B cell (primary cell): ENCODE measurements around the gene CENPVL3. TPM values are rescaled to one million over a fixed set of nuclear protein-coding genes. Genes with fewer than 3 reads are reported as not detected.
"Not testable (repeated sequence)": the region's sequence is repeated elsewhere in the genome, so short reads cannot be mapped to it uniquely, and the experiment has no call there.

Source experiments
- ATAC-seq: fragments of 200-7000 bp; cut with Tn5 transposase; one replicate; pipeline ENCODE4 v1.10.0; 2021; ENCODE audit warnings: low read depth, mild to moderate bottlenecking, moderate number of reproducible peaks, moderate library complexity
- CTCF ChIA-PET: fragments of 350-600 bp; sonication (Branson Sonifier 250); formaldehyde crosslinking; loops from one replicate; lab custom pipeline; 2021; ENCODE audit warnings: antibody characterized with exemption, inconsistent platforms; lab: Charles Lee
- POLR2A ChIA-PET: fragments of 350-600 bp; sonication (Branson Sonifier 250); formaldehyde crosslinking; loops from one replicate; lab custom pipeline; 2021; ENCODE audit warnings: antibody characterized with exemption; lab: Charles Lee
- DNase-seq: peaks from one replicate; pipeline ENCODE4 v3.0.0; 2013
- H2AFZ ChIP-seq: 2 replicates; pipeline ENCODE4 v1.6.1; 2012; ENCODE audit warnings: mild to moderate bottlenecking, low read depth, low read length; ENCODE audit not compliant: insufficient read depth, poor library complexity, severe bottlenecking
- H3K27ac ChIP-seq, 2 donors: 1 replicate in 1 of 2; 2 replicates in 1 of 2; pipeline ENCODE4 v1.5.1; 2012 to 2013; ENCODE audit warnings: low read length in 2 of 2, mild to moderate bottlenecking in 2 of 2, moderate library complexity in 1 of 2
- H3K27me3 ChIP-seq, 4 experiments: fragments of 200-600 bp in 1 of 4; sonication (generic) in 1 of 4; replicated peaks in 1 of 4; 1 replicate in 2 of 4; 2 replicates in 2 of 4; pipeline versions ENCODE4 v1.6.1 to v1.7.0; 2013 to 2016; ENCODE audit warnings: low read length in 3 of 4, mild to moderate bottlenecking in 2 of 4, mixed read lengths in 1 of 4, moderate library complexity in 1 of 4; ENCODE audit not compliant: insufficient read depth in 4 of 4, control insufficient read depth in 3 of 4; ENCODE audit errors: control extremely low read depth in 1 of 4
- H3K36me3 ChIP-seq, 2 experiments: replicated peaks in 1 of 2; 1 replicate in 1 of 2; 2 replicates in 1 of 2; pipeline versions ENCODE4 v1.6.1 to v1.7.1; 2013; ENCODE audit warnings: low read length in 1 of 2; ENCODE audit not compliant: insufficient read depth in 2 of 2, control insufficient read depth in 1 of 2; ENCODE audit errors: control extremely low read depth in 1 of 2, extremely low read depth in 1 of 2
- H3K4me1 ChIP-seq, 2 donors: fragments of 200-600 bp in 1 of 2; sonication (generic) in 1 of 2; 1 replicate in 1 of 2; 2 replicates in 1 of 2; pipeline versions ENCODE4 v1.5.1 to v1.6.1; 2013 to 2017; ENCODE audit warnings: low read length in 2 of 2; ENCODE audit not compliant: control insufficient read depth in 2 of 2, insufficient read depth in 2 of 2
- H3K4me2 ChIP-seq: replicated peaks from 2 replicates; pipeline ENCODE3; 2012; ENCODE audit warnings: mild to moderate bottlenecking, low read depth, low read length; ENCODE audit not compliant: poor library complexity, severe bottlenecking
- H3K4me3 ChIP-seq, 5 experiments: fragments of 200-600 bp in 1 of 5; sonication (generic) in 1 of 5; 1 replicate in 3 of 5; 2 replicates in 2 of 5; pipeline versions ENCODE4 v1.5.1 to v1.7.0; 2011 to 2016; ENCODE audit warnings: low read length in 4 of 5, mild to moderate bottlenecking in 4 of 5, low read depth in 2 of 5, control low read depth in 1 of 5, moderate library complexity in 1 of 5; ENCODE audit not compliant: insufficient read depth in 1 of 5; ENCODE audit errors: control extremely low read depth in 1 of 5, extremely low read depth in 1 of 5
- H3K79me2 ChIP-seq: fragments of 200-600 bp; sonication (generic); one replicate; pipeline ENCODE4 v1.6.0; 2016; ENCODE audit warnings: low read length; ENCODE audit not compliant: control insufficient read depth, insufficient read depth
- H3K9ac ChIP-seq: fragments of 200-600 bp; sonication (generic); 2 replicates; pipeline ENCODE4 v1.6.1; 2017; ENCODE audit warnings: mild to moderate bottlenecking, low read length, moderate library complexity
- H3K9me3 ChIP-seq, 3 donors: one replicate each; pipeline versions ENCODE4 v1.6.1 to v1.7.1; 2013; ENCODE audit warnings: low read length in 2 of 3; ENCODE audit not compliant: control insufficient read depth in 2 of 3, insufficient read depth in 1 of 3; ENCODE audit errors: control extremely low read depth in 1 of 3
- H4K20me1 ChIP-seq: 2 replicates; pipeline ENCODE4 v1.6.0; 2012; ENCODE audit warnings: mild to moderate bottlenecking, low read length; ENCODE audit not compliant: insufficient read depth, control insufficient read depth, poor library complexity, severe bottlenecking
- H3K27ac Mint-ChIP-seq: one replicate; pipeline ENCODE4 v1.8.0; 2021; ENCODE audit warnings: mixed read lengths
- H3K27me3 Mint-ChIP-seq: one replicate; pipeline ENCODE4 v1.8.0; 2021; ENCODE audit warnings: mixed read lengths
- H3K4me1 Mint-ChIP-seq: one replicate; pipeline ENCODE4 v1.8.0; 2021; ENCODE audit warnings: mixed read lengths
- H3K4me3 Mint-ChIP-seq: one replicate; pipeline ENCODE4 v1.8.0; 2021; ENCODE audit warnings: mixed read lengths
- H3K9me3 Mint-ChIP-seq: one replicate; pipeline ENCODE4 v1.8.0; 2022; ENCODE audit warnings: mixed read lengths; ENCODE audit not compliant: insufficient read depth
- EZH2 ChIP-seq: IDR thresholded peaks from 2 replicates; pipeline ENCODE4 v1.6.1; 2012; ENCODE audit warnings: borderline replicate concordance, low read depth, mild to moderate bottlenecking, moderate library complexity, low read length; ENCODE audit not compliant: insufficient read depth, poor library complexity, severe bottlenecking
- WGBS: methylation state at CpG from one replicate; pipeline ENCODE4 v1.1.5; 2013; ENCODE audit warnings: missing lambda C conversion rate; ENCODE audit not compliant: insufficient coverage; 5-methylcytosine and 5-hydroxymethylcytosine counted together
- intact Hi-C: fragments of 100-400 bp; cut with micrococcal nuclease; formaldehyde crosslinking; loops from one replicate; pipeline ENCODE4 v1.10.0; 2022
- polyA minus RNA-seq: library from RNA; depleted of rRNA, polyadenylated mRNA; stranded (reverse); fragments of >200 nt; gene quantifications from 2 replicates; pipeline ENCODE4 v1.2.3, GENCODE V29; 2012
- polyA plus RNA-seq: library from polyadenylated mRNA; depleted of rRNA; stranded (reverse); fragments of >200 nt; gene quantifications from 2 replicates; pipeline ENCODE4 v1.2.3, GENCODE V29; 2012
- total RNA-seq, 2 donors: library from RNA; stranded (reverse); fragments of 120-200 nt in 1 of 2; gene quantifications; 1 replicate in 1 of 2; 2 replicates in 1 of 2; pipeline versions ENCODE4 v1.2.3 to v1.2.4, GENCODE V29; 2013 to 2022
- TF ChIP-seq, protein P1 (sequence below): fragments of 200-600 bp; IDR thresholded peaks from one replicate; pipeline ENCODE4 v1.8.0; 2022; ENCODE audit warnings: antibody characterized with exemption, mild to moderate bottlenecking

Gene CENPVL3
- total RNA-seq: not detected in 2 replicates
- total RNA-seq (2013): not detected
- not detected in 2 replicates for polyA plus RNA-seq
- polyA minus RNA-seq: not detected in 2 replicates

- H3K4me1 Mint-ChIP-seq, H2AFZ ChIP-seq, H3K36me3 ChIP-seq, POLR2A ChIA-PET, H3K4me3 ChIP-seq, intact Hi-C loops, H3K4me1 ChIP-seq, H3K9me3 Mint-ChIP-seq, ATAC-seq, H3K9me3 ChIP-seq, DNase-seq, H4K20me1 ChIP-seq, H3K79me2 ChIP-seq, H3K9ac ChIP-seq, H3K27ac Mint-ChIP-seq, CTCF ChIA-PET, H3K27ac ChIP-seq: not testable (repeated sequence)
- Mint-ChIP-seq H3K27me3 (peaks cover 40% of the 10 kb centered on the region), H3K4me3 (peak within 1 kb of the TSS; percentile 59)
- H3K4me2 ChIP-seq: peak within 1 kb of the TSS; percentile 8
- WGBS: 2% methylated on average over 20 of the region's 81 CpGs
- peaks cover 0 to 21% (median 0%) of the 10 kb centered on the region in 4 experiments for H3K27me3 ChIP-seq
Observed at GRCh38 chrX:51618241-51619155, at the start of gene CENPVL3. Gene CENPVL3, minus strand, starts transcription at chrX:51618912. Its CDS starts 39 bp downstream, at chrX:51618873.

DNA sequence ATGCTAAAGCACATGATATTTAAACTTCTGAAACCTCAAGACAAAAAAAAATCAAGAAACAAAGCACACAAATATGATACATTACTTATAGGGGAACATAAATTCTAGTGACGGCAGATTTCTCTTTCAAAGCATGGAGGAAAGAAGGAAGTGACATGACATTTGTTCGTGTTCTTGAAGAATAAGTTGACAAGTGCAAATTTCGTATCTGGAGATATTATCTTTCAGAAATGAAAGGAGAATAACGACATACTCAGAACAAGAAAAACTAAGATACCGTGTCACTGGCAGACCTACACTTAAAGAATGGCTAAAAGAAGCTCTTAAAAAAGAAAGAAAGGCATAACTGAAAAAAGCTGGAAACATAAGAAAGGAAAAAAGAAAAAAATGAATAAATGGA lies 47.3 kb upstream of the CENPVL3 start:
- Mint-ChIP-seq H3K4me1 (no peaks in the 10 kb centered on the region), H3K27ac (no peak overlapping the region), H3K27me3 (peaks cover 5% of the 10 kb centered on the region), H3K9me3 (no peaks in the 10 kb centered on the region), H3K4me3 (no peak overlapping the region)
- Histone ChIP-seq H3K9me3 (no peaks in the 10 kb centered on the region), H3K4me3 (no peak overlapping the region), H4K20me1 (no peaks in the 10 kb centered on the region), H3K4me2 (no peak overlapping the region), H3K9ac (no peak overlapping the region), H3K27me3 (peaks cover 0 to 3% (median 0%) of the 10 kb centered on the region in 4 experiments), H3K36me3 (no peaks in the 10 kb centered on the region), H3K4me1 (no peaks in the 10 kb centered on the region), H3K79me2 (no peaks in the 10 kb centered on the region), H3K27ac (no peak overlapping the region), H2AFZ (no peak overlapping the region)
- intact Hi-C loops: no loop called here
- POLR2A ChIA-PET: no interaction called here
- DNase-seq (no peak), ATAC-seq (no peak)
- CTCF ChIA-PET: interaction anchor here (0.7 kb wide), 1 partner anchor 129 kb away, joined by 3 read pairs; no protein-coding TSS in a partner anchor
- WGBS: no CpG with 5 or more reads among the region's 5 CpGs
- no peak for TF ChIP-seq EZH2
- TF ChIP-seq, protein P1, sequence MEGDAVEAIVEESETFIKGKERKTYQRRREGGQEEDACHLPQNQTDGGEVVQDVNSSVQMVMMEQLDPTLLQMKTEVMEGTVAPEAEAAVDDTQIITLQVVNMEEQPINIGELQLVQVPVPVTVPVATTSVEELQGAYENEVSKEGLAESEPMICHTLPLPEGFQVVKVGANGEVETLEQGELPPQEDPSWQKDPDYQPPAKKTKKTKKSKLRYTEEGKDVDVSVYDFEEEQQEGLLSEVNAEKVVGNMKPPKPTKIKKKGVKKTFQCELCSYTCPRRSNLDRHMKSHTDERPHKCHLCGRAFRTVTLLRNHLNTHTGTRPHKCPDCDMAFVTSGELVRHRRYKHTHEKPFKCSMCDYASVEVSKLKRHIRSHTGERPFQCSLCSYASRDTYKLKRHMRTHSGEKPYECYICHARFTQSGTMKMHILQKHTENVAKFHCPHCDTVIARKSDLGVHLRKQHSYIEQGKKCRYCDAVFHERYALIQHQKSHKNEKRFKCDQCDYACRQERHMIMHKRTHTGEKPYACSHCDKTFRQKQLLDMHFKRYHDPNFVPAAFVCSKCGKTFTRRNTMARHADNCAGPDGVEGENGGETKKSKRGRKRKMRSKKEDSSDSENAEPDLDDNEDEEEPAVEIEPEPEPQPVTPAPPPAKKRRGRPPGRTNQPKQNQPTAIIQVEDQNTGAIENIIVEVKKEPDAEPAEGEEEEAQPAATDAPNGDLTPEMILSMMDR: no peak
